Stimulated activated CD4-positive, alpha-beta T cell treated with anti-CD3 and anti-CD28 coated beads, TNF-alpha, amount 100 ng/mL, for 48 hours (primary cell): ENCODE results near the gene NLGN1.

Source experiments
- DNase-seq, 3 donors: peaks; one replicate each; pipeline ENCODE4 v3.0.0-alpha.2; 2020; ENCODE audit warnings: low read depth in 3 of 3

Gene NLGN1

GRCh38 chr3:173635826-173636225 lies 238.3 kb downstream of the NLGN1 start:
- no peak for DNase-seq

- DNase-seq = no peak
Observed at GRCh38 chr3:173639098-173639497, 241.6 kb downstream of the NLGN1 start.

- DNase-seq = no peak
Observed at GRCh38 chr3:173641696-173642095, 244.2 kb downstream of the NLGN1 start.

- no peak for DNase-seq
Observed at GRCh38 chr3:173644086-173645082, 246.8 kb downstream of the NLGN1 start.

- no peak for DNase-seq
Observed at GRCh38 chr3:173650596-173650995, 253.1 kb downstream of the NLGN1 start.

GRCh38 chr3:173652093-173652492 lies 254.5 kb downstream of the NLGN1 start:
- DNase-seq = no peak

- DNase-seq = no peak
Observed at GRCh38 chr3:173653781-173654180, 256.2 kb downstream of the NLGN1 start.

- no peak for DNase-seq
Observed at GRCh38 chr3:173659972-173660371, 262.4 kb downstream of the NLGN1 start.

GRCh38 chr3:173660645-173661299 lies 263.2 kb downstream of the NLGN1 start:
- no peak for DNase-seq

GRCh38 chr3:173663696-173664111 lies 266.2 kb downstream of the NLGN1 start:
- DNase-seq = no peak

GRCh38 chr3:173676094-173676493 lies 278.6 kb downstream of the NLGN1 start:
- DNase-seq = no peak

GRCh38 chr3:173681188-173681678 lies 283.7 kb downstream of the NLGN1 start:
- DNase-seq = no peak

- no peak for DNase-seq
Observed at GRCh38 chr3:173685456-173685855, 287.9 kb downstream of the NLGN1 start.

- DNase-seq = no peak
Observed at GRCh38 chr3:173688216-173688842, 290.8 kb downstream of the NLGN1 start.

- no peak for DNase-seq
Observed at GRCh38 chr3:173690542-173691180, 293.1 kb downstream of the NLGN1 start.

GRCh38 chr3:173699353-173699752 lies 301.8 kb downstream of the NLGN1 start:
- no peak for DNase-seq

GRCh38 chr3:173700336-173700735 lies 302.8 kb downstream of the NLGN1 start:
- DNase-seq = no peak

- DNase-seq = no peak
Observed at GRCh38 chr3:173702561-173702960, 305.0 kb downstream of the NLGN1 start.

- no peak for DNase-seq
Observed at GRCh38 chr3:173703771-173704170, 306.2 kb downstream of the NLGN1 start.

GRCh38 chr3:173706630-173707029 lies 309.1 kb downstream of the NLGN1 start:
- DNase-seq = no peak

GRCh38 chr3:173708191-173708590 lies 310.6 kb downstream of the NLGN1 start:
- no peak for DNase-seq

- no peak for DNase-seq
Observed at GRCh38 chr3:173709026-173709425, 311.5 kb downstream of the NLGN1 start.
